GM12892 (cell line): ENCODE data around the gene RHOJ.

Experiments
- POLR2A ChIP-seq: IDR thresholded peaks from 2 replicates; pipeline ENCODE4 v1.6.1; 2011; ENCODE audit warnings: low read depth, low read length, control low read depth
- POLR2AphosphoS5 ChIP-seq: IDR thresholded peaks from 2 replicates; pipeline ENCODE4 v1.6.1; 2011; ENCODE audit warnings: low read depth, low read length, control low read depth
- TAF1 ChIP-seq: IDR thresholded peaks from 2 replicates; pipeline ENCODE4 v1.6.1; 2011; ENCODE audit warnings: low read depth, mild to moderate bottlenecking, control low read depth, low read length, borderline replicate concordance

DNA sequence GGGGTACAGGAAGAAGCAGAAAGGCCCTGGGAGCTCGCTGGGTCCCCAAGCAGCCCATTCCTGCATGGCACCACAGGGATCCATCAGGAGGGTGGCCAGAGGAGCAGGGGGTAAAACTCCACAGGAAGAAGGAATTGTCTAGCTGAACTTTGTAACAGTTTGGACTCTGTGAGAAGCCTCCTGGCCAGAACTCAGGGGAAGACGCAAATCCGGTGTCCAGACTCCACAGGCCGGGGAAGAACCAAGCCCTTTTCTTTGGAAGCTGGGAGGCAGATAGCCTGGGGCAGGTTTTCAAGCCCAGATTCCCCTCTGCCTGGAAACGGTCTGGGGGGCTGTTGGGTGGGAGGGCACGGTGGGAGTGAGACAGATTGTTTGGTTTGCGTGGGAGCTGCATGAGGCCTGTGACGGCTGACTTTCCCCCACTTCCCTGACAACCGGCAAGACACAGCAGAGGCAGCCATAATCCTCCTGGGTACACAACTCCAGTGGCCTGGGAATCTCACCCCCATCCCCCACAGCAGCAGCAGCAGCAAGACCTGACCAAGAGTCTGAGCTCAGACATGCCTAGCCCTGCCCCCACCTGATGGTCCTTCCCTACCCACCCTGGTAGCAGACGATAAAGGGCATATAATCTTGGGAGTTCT, 97.8 kb downstream of the RHOJ start:
- no peak for TF ChIP-seq POLR2A
- TF ChIP-seq POLR2AphosphoS5 = no peak
- no peak for TF ChIP-seq TAF1
